K562 (cell line): ENCODE data around the gene S100A6. TPM values are rescaled to one million over a fixed set of nuclear protein-coding genes. Genes with fewer than 3 reads are reported as not detected.
A peak's percentile ranks its signal among the peaks of the same experiment; 100 is the strongest.

Experiments
- ATAC-seq: fragments of 200-7000 bp; cut with Tn5 transposase; 3 replicates; pipeline ENCODE4 v1.9.1; 2020; ENCODE audit warnings: moderate library complexity
- BruUV-seq: library from RNA; stranded (reverse); fragments of 400-500 nt; replicated peaks from 2 replicates; lab custom pipeline; 2021; lab: Mats Ljungman, UMichigan
- CTCF ChIA-PET: fragments of 300-600 bp; formaldehyde crosslinking; extraction: SDS; loops from one replicate; lab custom pipeline; 2021; ENCODE audit warnings: low intra/inter-chr PET ratio; lab: Yijun Ruan, JAX
- POLR2A ChIA-PET: fragments of 300-600, 350-650 bp; sonication (Branson Sonifier 250); formaldehyde crosslinking; extraction: SDS; loops from one replicate; lab custom pipeline; 2021; ENCODE audit warnings: antibody characterized with exemption, inconsistent platforms; lab: Yijun Ruan, JAX
- DNase-seq, 4 experiments: peaks; one replicate each; pipeline versions ENCODE4 v3.0.0 to v3.0.0-alpha.2; 2011 to 2018; ENCODE audit warnings: low spot score in 3 of 4, mixed read lengths in 3 of 4; ENCODE audit errors: extremely low read depth in 1 of 4
- FAIRE-seq: peaks from 2 replicates; lab custom pipeline; 2011; peaks lifted over from hg19 to GRCh38; lab: Jason Lieb, UNC
- H2AFZ ChIP-seq: 2 replicates; pipeline ENCODE4 v1.6.0; 2011; ENCODE audit warnings: low read depth, low read length, control low read depth, inconsistent platforms
- H3K27ac ChIP-seq: fragments of 200-600 bp; 3 replicates; pipeline ENCODE4 v1.8.0; 2011; ENCODE audit warnings: low read depth, mild to moderate bottlenecking, control low read depth, inconsistent platforms, low read length, moderate library complexity, mixed read lengths; ENCODE audit errors: extremely low read depth
- H3K27me3 ChIP-seq, 2 experiments: fragments of 300-600 bp in 1 of 2; 2 replicates in 1 of 2; 3 replicates in 1 of 2; pipeline versions ENCODE4 v1.6.0 to v1.8.0; 2011; ENCODE audit warnings: inconsistent platforms in 2 of 2, low read length in 2 of 2, mild to moderate bottlenecking in 1 of 2, mixed read lengths in 1 of 2, moderate library complexity in 1 of 2; ENCODE audit not compliant: control insufficient read depth in 2 of 2, insufficient read depth in 2 of 2
- H3K36me3 ChIP-seq: fragments of 300-600 bp; 3 replicates; pipeline ENCODE4 v1.8.0; 2011; ENCODE audit warnings: mild to moderate bottlenecking, low read length, inconsistent platforms; ENCODE audit not compliant: control insufficient read depth, insufficient read depth
- H3K4me1 ChIP-seq, 2 experiments: fragments of 200-600 bp in 1 of 2; replicated peaks in 1 of 2; 2 replicates in 1 of 2; 3 replicates in 1 of 2; pipeline versions ENCODE4 v1.5.1 to v1.8.0; 2011; ENCODE audit warnings: inconsistent platforms in 2 of 2, low read length in 2 of 2, mild to moderate bottlenecking in 1 of 2, mixed read lengths in 1 of 2, moderate library complexity in 1 of 2; ENCODE audit not compliant: control insufficient read depth in 2 of 2, insufficient read depth in 2 of 2
- H3K4me2 ChIP-seq: 2 replicates; pipeline ENCODE4 v1.6.1; 2011; ENCODE audit warnings: low read length, control low read depth, inconsistent platforms, mixed read lengths; ENCODE audit not compliant: insufficient read depth
- H3K4me3 ChIP-seq: fragments of 200-600 bp; sonication (generic), shearing (Covaris generic); 2 replicates; pipeline ENCODE4 v1.5.1; 2016; ENCODE audit warnings: control low read depth, inconsistent platforms
- H3K79me2 ChIP-seq: fragments of 200-600 bp; 3 replicates; pipeline ENCODE4 v1.8.0; 2011; ENCODE audit warnings: low read length, inconsistent platforms; ENCODE audit not compliant: control insufficient read depth, insufficient read depth
- H3K9ac ChIP-seq, 2 experiments: 2 replicates each; pipeline versions ENCODE4 v1.6.0 to v1.6.1; 2011; ENCODE audit warnings: low read depth in 2 of 2, low read length in 2 of 2, control low read depth in 1 of 2, inconsistent platforms in 1 of 2, mild to moderate bottlenecking in 1 of 2, mixed read lengths in 1 of 2; ENCODE audit not compliant: insufficient read depth in 1 of 2
- H3K9me1 ChIP-seq: one replicate; pipeline ENCODE4 v1.6.0; 2011; ENCODE audit warnings: inconsistent platforms, mild to moderate bottlenecking, low read length, moderate library complexity; ENCODE audit not compliant: control insufficient read depth, insufficient read depth
- H3K9me3 ChIP-seq: replicated peaks from 2 replicates; pipeline ENCODE4 v1.5.1; 2011; ENCODE audit warnings: low read depth, low read length, inconsistent platforms; ENCODE audit not compliant: control insufficient read depth, insufficient read depth
- H4K20me1 ChIP-seq: replicated peaks from 2 replicates; pipeline ENCODE4 v1.6.1; 2011; ENCODE audit warnings: low read length, inconsistent platforms, mixed read lengths; ENCODE audit not compliant: control insufficient read depth, insufficient read depth
- BRCA1 ChIP-seq, 2 experiments: fragments of 450-650 bp in 1 of 2; sonication (generic) in 1 of 2; formaldehyde crosslinking in 1 of 2; IDR thresholded peaks; 2 replicates each; pipeline versions ENCODE4 v1.5.0 to v1.6.1; 2017 to 2020; ENCODE audit warnings: mild to moderate bottlenecking in 1 of 2, missing genetic modification reagents in 1 of 2
- CBX3 ChIP-seq, 2 experiments: IDR thresholded peaks; 1 replicate in 1 of 2; 2 replicates in 1 of 2; pipeline ENCODE4 v1.6.1; 2012; ENCODE audit warnings: inconsistent platforms in 2 of 2, low read length in 2 of 2, borderline replicate concordance in 1 of 2, control low read depth in 1 of 2
- EWSR1 ChIP-seq: fragments of 450-650 bp; IDR thresholded peaks from 2 replicates; pipeline ENCODE4 v1.6.1; 2018; ENCODE audit warnings: borderline replicate concordance, mild to moderate bottlenecking, low read depth, moderate library complexity; ENCODE audit not compliant: partially characterized antibody
- KDM5B ChIP-seq: fragments of 200-600 bp; sonication (generic); IDR thresholded peaks from 2 replicates; pipeline ENCODE4 v1.6.1; 2012; ENCODE audit warnings: low read depth, mild to moderate bottlenecking, moderate library complexity, low read length, control low read depth, inconsistent platforms; ENCODE audit not compliant: insufficient replicate concordance
- NR2C2 ChIP-seq, 2 experiments: fragments of 200-800 bp in 1 of 2; sonication (Bioruptor generic) in 1 of 2; sonication (generic) in 1 of 2; formaldehyde crosslinking in 1 of 2; IDR thresholded peaks; 2 replicates each; pipeline versions ENCODE4 v1.6.1 to v1.8.0; 2016 to 2022; ENCODE audit warnings: mild to moderate bottlenecking in 1 of 2, missing compliant biosample characterization in 1 of 2, missing genetic modification characterization in 1 of 2, missing genetic modification reagents in 1 of 2
- NRF1 ChIP-seq, 2 experiments: fragments of 450-650 bp; IDR thresholded peaks in 1 of 2; conservative IDR thresholded peaks in 1 of 2; 2 replicates each; pipeline ENCODE4 v1.6.1; 2014; ENCODE audit warnings: mild to moderate bottlenecking in 2 of 2
- PHF8 ChIP-seq: fragments of 200-600 bp; sonication (generic); IDR thresholded peaks from 2 replicates; pipeline ENCODE4 v1.6.1; 2012; ENCODE audit warnings: mixed run types, mild to moderate bottlenecking, inconsistent platforms, low read length, moderate library complexity, borderline replicate concordance
- POLR2A ChIP-seq: fragments of 450-650 bp; conservative IDR thresholded peaks from 2 replicates; pipeline ENCODE4 v1.6.1; 2016
- POLR2H ChIP-seq: IDR thresholded peaks from 2 replicates; pipeline ENCODE4 v1.6.1; 2016; ENCODE audit warnings: missing genetic modification characterization, low read depth, mild to moderate bottlenecking, control low read depth, missing compliant biosample characterization, moderate library complexity
- PRPF4 ChIP-seq: fragments of 200-400 bp; formaldehyde crosslinking; IDR thresholded peaks from one replicate; pipeline ENCODE4 v1.6.1; 2017; ENCODE audit warnings: low read length, low read depth, mild to moderate bottlenecking; ENCODE audit not compliant: insufficient read depth, poor library complexity, severe bottlenecking
- RBBP5 ChIP-seq: fragments of 200-600 bp; sonication (generic); IDR thresholded peaks from 2 replicates; pipeline ENCODE4 v1.6.1; 2012; ENCODE audit warnings: borderline replicate concordance, mild to moderate bottlenecking, low read length, control low read depth, inconsistent platforms; ENCODE audit not compliant: insufficient read depth, poor library complexity, severe bottlenecking
- RBFOX2 ChIP-seq: fragments of 200-400 bp; formaldehyde crosslinking; IDR thresholded peaks from 2 replicates; pipeline ENCODE4 v1.6.1; 2017; ENCODE audit warnings: low read depth, mild to moderate bottlenecking, low read length, moderate library complexity
- RCOR1 ChIP-seq, 2 experiments: IDR thresholded peaks; 2 replicates each; pipeline ENCODE4 v1.6.1; 2012; ENCODE audit warnings: low read depth in 2 of 2, low read length in 2 of 2, borderline replicate concordance in 1 of 2, improper control_type of control experiment in 1 of 2
- SIX5 ChIP-seq, 2 experiments: IDR thresholded peaks; 2 replicates each; pipeline ENCODE4 v1.6.1; 2011; ENCODE audit warnings: low read length in 2 of 2, borderline replicate concordance in 1 of 2, low read depth in 1 of 2, mild to moderate bottlenecking in 1 of 2, moderate library complexity in 1 of 2; ENCODE audit not compliant: insufficient read depth in 1 of 2
- SMAD4 ChIP-seq: fragments of 250-450 bp; sonication (Bioruptor Pico); conservative IDR thresholded peaks from 2 replicates; pipeline ENCODE4 v1.8.0; 2021; ENCODE audit warnings: inconsistent platforms, mild to moderate bottlenecking, moderate library complexity
- TOE1 ChIP-seq, 2 experiments: fragments of 450-650 bp in 1 of 2; sonication (generic) in 1 of 2; formaldehyde crosslinking in 1 of 2; IDR thresholded peaks; 2 replicates each; pipeline versions ENCODE4 v1.7.1 to v1.8.0; 2016 to 2022; ENCODE audit warnings: borderline replicate concordance in 2 of 2, mild to moderate bottlenecking in 2 of 2, antibody characterized with exemption in 1 of 2, inconsistent platforms in 1 of 2, low read depth in 1 of 2, missing genetic modification reagents in 1 of 2, moderate library complexity in 1 of 2
- TRIM28 ChIP-seq: fragments of 450-650 bp; IDR thresholded peaks from 2 replicates; pipeline ENCODE4 v1.6.1; 2017
- ZFX ChIP-seq: sonication (generic); formaldehyde crosslinking; IDR thresholded peaks from 2 replicates; pipeline ENCODE4 v1.8.0; 2022; ENCODE audit warnings: mild to moderate bottlenecking, missing genetic modification reagents, moderate library complexity
- ZNF133 ChIP-seq: fragments of 250-450 bp; sonication (Bioruptor Pico); IDR thresholded peaks from 2 replicates; pipeline ENCODE4 v1.4.0; 2020; ENCODE audit warnings: mild to moderate bottlenecking
- ZNF224 ChIP-seq: sonication (generic); formaldehyde crosslinking; IDR thresholded peaks from 2 replicates; pipeline ENCODE4 v1.8.0; 2022; ENCODE audit warnings: mild to moderate bottlenecking, missing genetic modification reagents
- ZNF764 ChIP-seq: fragments of 250-450 bp; sonication (Bioruptor Pico); IDR thresholded peaks from 2 replicates; pipeline ENCODE4 v1.4.0; 2020; ENCODE audit warnings: low read depth, mild to moderate bottlenecking, moderate library complexity
- WGBS: fragments of 100-300 bp; shearing (Covaris generic); methylation state at CpG from one replicate; pipeline ENCODE4 v1.1.6; 2016; ENCODE audit warnings: low coverage, mixed read lengths; ENCODE audit not compliant: insufficient coverage; ENCODE audit errors: missing lambda C conversion rate; 5-methylcytosine and 5-hydroxymethylcytosine counted together
- in situ Hi-C: fragments of 300-500 bp; cut with MboI; formaldehyde crosslinking; loops from 4 replicates; pipeline ENCODE4 v1.15.0; 2018; ENCODE audit warnings: inconsistent platforms, mixed read lengths
- intact Hi-C: fragments of 100-400 bp; cut with micrococcal nuclease; formaldehyde crosslinking; loops from 2 replicates; pipeline ENCODE4 v1.14.2; 2022
- polyA plus RNA-seq, 8 experiments: library from polyadenylated mRNA; depleted of rRNA in 4 of 8; stranded (reverse) in 5 of 8; unstranded in 3 of 8; fragments of >200 nt; fragmentation: Nextera tagmentation in 2 of 8; fragmentation: Illumina TruSeq in 1 of 8; extraction: Ambion mirVana in 2 of 8; extraction: Trizol in 1 of 8; gene quantifications; 2 replicates each; pipeline versions ENCODE4 v1.2.1 to v1.2.3, GENCODE V29; 2011 to 2014; ENCODE audit warnings: inconsistent platforms in 1 of 8, missing spikeins in 1 of 8
- total RNA-seq, 7 experiments: library from RNA; depleted of rRNA in 6 of 7; stranded (reverse); fragments of >200 nt in 6 of 7; fragmentation: Illumina TruSeq in 2 of 7; extraction: Trizol in 2 of 7; gene quantifications; 2 replicates each; pipeline versions ENCODE4 v1.2.1 to v1.2.3, GENCODE V29; 2011 to 2021; ENCODE audit warnings: low replicate concordance in 1 of 7

S100A6 gene
- total and polyA plus RNA-seq, 9 of the 15 experiments (the other 6 are each of a cell fraction or from before 2014, with no cell fraction given), result 9.8 to 66.5 (median 23.2) TPM

GRCh38 chr1:153544453-153545066 lies 8.8 kb upstream of the S100A6 start:
- POLR2A ChIA-PET, result interaction anchor here (1.0 to 2.2 kb wide), 4 partner anchors 9 to 83 kb away, joined by 3 to 9 read pairs (median 5); partner anchors contain the start of genes S100A13 and S100A6
- H3K36me3 ChIP-seq, result no peaks in the 10 kb centered on the region
- no TSS peak for BruUV-seq
- peaks cover 80 to 81% of the 10 kb centered on the region in 2 experiments for H3K4me1 ChIP-seq
- FAIRE-seq (no peak), ATAC-seq (no peak), DNase-seq (no peak)
- no peaks in the 10 kb centered on the region for H3K27me3 ChIP-seq
- no peaks in the 10 kb centered on the region for H3K9me1 ChIP-seq
- peak overlapping the region; percentile 21 for H3K27ac ChIP-seq
- intact Hi-C loops (no loop called here), in situ Hi-C loops (no loop called here)
- no peaks in the 10 kb centered on the region for H3K9me3 ChIP-seq
- peak overlapping the region; percentile 80 for H2AFZ ChIP-seq
- H3K4me2 ChIP-seq, result peak overlapping the region; percentile 71
- WGBS, result 32% methylated on average over 9 of the region's 10 CpGs
- no peaks in the 10 kb centered on the region for H4K20me1 ChIP-seq
- CTCF ChIA-PET, result no interaction called here
- H3K4me3 ChIP-seq, result no peak overlapping the region
- H3K9ac ChIP-seq, result peak overlapping the region; percentile 18 to 81; a peak in 3 of 4 replicates
- H3K79me2 ChIP-seq, result no peaks in the 10 kb centered on the region
- peak; percentile 47; the same call in 1 of the 2 replicates for TF ChIP-seq PHF8
- TF ChIP-seq NR2C2 (CRISPR knock-in tag; IDR thresholded peaks at IDR 0.05), result 0 out of 2 replicates have a peak, but pooled peaks have one; percentile 51
- TF ChIP-seq NR2C2 (tag; IDR thresholded peaks at IDR 0.05), result no peak
- TF ChIP-seq BRCA1 (IDR thresholded peaks at IDR 0.05), result no peak
- peak; percentile 52; the same call in 1 of the 2 replicates for TF ChIP-seq BRCA1 (CRISPR knock-in tag; IDR thresholded peaks at IDR 0.05)
- no peak for TF ChIP-seq TOE1 (IDR thresholded peaks at IDR 0.05; ENCODE audit: borderline replicate concordance)
- TF ChIP-seq TOE1 (CRISPR knock-in tag; IDR thresholded peaks at IDR 0.05; ENCODE audit: borderline replicate concordance, low read depth), result 0 out of 2 replicates have a peak, but pooled peaks have one; percentile 62
- no peak for TF ChIP-seq ZNF764 (CRISPR knock-in tag)
- peak; percentile 60 for TF ChIP-seq RBFOX2
- TF ChIP-seq SMAD4 (CRISPR knock-in tag), result no peak
- TF ChIP-seq ZFX, result 0 out of 2 replicates have a peak, but pooled peaks have one; percentile 88
- TF ChIP-seq RBBP5, result peak; percentile 26
- TF ChIP-seq NRF1 (conservative IDR thresholded peaks at IDR 0.05 in 1 of 2, IDR thresholded peaks at IDR 0.05 in 1 of 2), result peak; percentile 79 to 83
- 0 out of 2 replicates have a peak, but pooled peaks have one; percentile 32 for TF ChIP-seq ZNF224 (CRISPR knock-in tag)
- TF ChIP-seq TRIM28, result peak; percentile 69
- no peak for TF ChIP-seq SIX5 (IDR thresholded peaks at IDR 0.05; ENCODE audit: borderline replicate concordance in 1 of 2, insufficient read depth in 1 of 2, low read depth in 1 of 2, low read length in 2 of 2)
- no peak for TF ChIP-seq ZNF133 (CRISPR knock-in tag)
- no peak for TF ChIP-seq EWSR1
- peak; percentile 24 for TF ChIP-seq KDM5B
- peak in 1 of 2 experiments; percentile 96; a peak in 1 of 3 replicates for TF ChIP-seq CBX3 (IDR thresholded peaks at IDR 0.05; ENCODE audit: borderline replicate concordance in 1 of 2, low read length in 2 of 2)
- no peak for TF ChIP-seq RCOR1 (IDR thresholded peaks at IDR 0.05; ENCODE audit: borderline replicate concordance in 1 of 2, low read depth in 2 of 2, low read length in 2 of 2)
- TF ChIP-seq POLR2H (tag), result no peak
- TF ChIP-seq POLR2A, result 0 out of 2 replicates have a peak, but pooled peaks have one; percentile 33
- no peak for TF ChIP-seq PRPF4
